ENCODE data around the gene UNC5B.

Gene UNC5B

GRCh38 chr10:71276873-71277272 lies 64.5 kb downstream of the UNC5B start:
- DNase-seq = no peak
- no peak for ATAC-seq (ENCODE audit: insufficient read depth, low read depth)
- Histone ChIP-seq H3K27ac (ENCODE audit: low read length) (no peak overlapping the region), H3K9ac (ENCODE audit: low read depth, low read length) (no peak overlapping the region), H3K4me1 (ENCODE audit: insufficient read depth, low read length) (no peaks in the 10 kb centered on the region), H3K27me3 (ENCODE audit: insufficient read depth, low read length, poor library complexity) (no peaks in the 10 kb centered on the region), H3K36me3 (ENCODE audit: insufficient read depth, low read length) (no peaks in the 10 kb centered on the region), H3K79me2 (ENCODE audit: insufficient read depth, low read length) (no peaks in the 10 kb centered on the region), H3K9me3 (ENCODE audit: insufficient read depth, low read length, severe bottlenecking) (no peaks in the 10 kb centered on the region), H4K20me1 (ENCODE audit: insufficient read depth, low read length) (no peaks in the 10 kb centered on the region), H3K4me2 (ENCODE audit: insufficient read depth, low read length) (no peak overlapping the region), H3K4me3 (ENCODE audit: low read depth in 1 of 2, low read length in 2 of 2) (no peak overlapping the region), H2AFZ (ENCODE audit: low read depth, low read length) (no peak overlapping the region)
- no peak for TF ChIP-seq CTCF (IDR thresholded peaks at IDR 0.05; ENCODE audit: borderline replicate concordance, extremely low read depth, low read length, poor library complexity, severe bottlenecking)
- no peak for TF ChIP-seq EZH2 (IDR thresholded peaks at IDR 0.05; ENCODE audit: borderline replicate concordance, low read depth, low read length, severe bottlenecking)

GRCh38 chr10:71277914-71278665 lies 65.7 kb downstream of the UNC5B start:
- H3K27ac ChIP-seq (ENCODE audit: low read length) = no peak overlapping the region
- TF ChIP-seq EZH2 (IDR thresholded peaks at IDR 0.05; ENCODE audit: borderline replicate concordance, low read depth, low read length, severe bottlenecking) (no peak), CTCF (IDR thresholded peaks at IDR 0.05; ENCODE audit: borderline replicate concordance, extremely low read depth, low read length, poor library complexity, severe bottlenecking) (no peak)
- H3K36me3 ChIP-seq (ENCODE audit: insufficient read depth, low read length) = no peaks in the 10 kb centered on the region
- no peaks in the 10 kb centered on the region for H3K79me2 ChIP-seq (ENCODE audit: insufficient read depth, low read length)
- H3K4me3 ChIP-seq (ENCODE audit: low read depth in 1 of 2, low read length in 2 of 2) = no peak overlapping the region
- no peaks in the 10 kb centered on the region for H3K9me3 ChIP-seq (ENCODE audit: insufficient read depth, low read length, severe bottlenecking)
- no peak overlapping the region for H2AFZ ChIP-seq (ENCODE audit: low read depth, low read length)
- H4K20me1 ChIP-seq (ENCODE audit: insufficient read depth, low read length) = no peaks in the 10 kb centered on the region
- no peak overlapping the region for H3K9ac ChIP-seq (ENCODE audit: low read depth, low read length)
- ATAC-seq (ENCODE audit: insufficient read depth, low read depth) (no peak), DNase-seq (no peak)
- no peaks in the 10 kb centered on the region for H3K27me3 ChIP-seq (ENCODE audit: insufficient read depth, low read length, poor library complexity)
- H3K4me1 ChIP-seq (ENCODE audit: insufficient read depth, low read length) = no peaks in the 10 kb centered on the region
- no peak overlapping the region for H3K4me2 ChIP-seq (ENCODE audit: insufficient read depth, low read length)

GRCh38 chr10:71278691-71279588 lies 66.6 kb downstream of the UNC5B start:
- H3K27me3 ChIP-seq (ENCODE audit: insufficient read depth, low read length, poor library complexity) = no peaks in the 10 kb centered on the region
- ATAC-seq (ENCODE audit: insufficient read depth, low read depth) (no peak), DNase-seq (no peak)
- H3K36me3 ChIP-seq (ENCODE audit: insufficient read depth, low read length) = no peaks in the 10 kb centered on the region
- H3K4me1 ChIP-seq (ENCODE audit: insufficient read depth, low read length) = no peaks in the 10 kb centered on the region
- H3K4me2 ChIP-seq (ENCODE audit: insufficient read depth, low read length) = no peak overlapping the region
- no peak overlapping the region for H3K27ac ChIP-seq (ENCODE audit: low read length)
- H3K9me3 ChIP-seq (ENCODE audit: insufficient read depth, low read length, severe bottlenecking) = no peaks in the 10 kb centered on the region
- no peak overlapping the region for H3K9ac ChIP-seq (ENCODE audit: low read depth, low read length)
- TF ChIP-seq CTCF (IDR thresholded peaks at IDR 0.05; ENCODE audit: borderline replicate concordance, extremely low read depth, low read length, poor library complexity, severe bottlenecking) (no peak), EZH2 (IDR thresholded peaks at IDR 0.05; ENCODE audit: borderline replicate concordance, low read depth, low read length, severe bottlenecking) (no peak)
- H3K79me2 ChIP-seq (ENCODE audit: insufficient read depth, low read length) = no peaks in the 10 kb centered on the region
- no peak overlapping the region for H3K4me3 ChIP-seq (ENCODE audit: low read depth in 1 of 2, low read length in 2 of 2)
- no peaks in the 10 kb centered on the region for H4K20me1 ChIP-seq (ENCODE audit: insufficient read depth, low read length)
- no peak overlapping the region for H2AFZ ChIP-seq (ENCODE audit: low read depth, low read length)
